HepG2 (cell line): ENCODE results near the gene VARS1. TPM values are rescaled to one million over a fixed set of nuclear protein-coding genes. Genes with fewer than 3 reads are reported as not detected.

ENCODE experiments used
- ATF6 ChIP-seq: sonication (generic); formaldehyde crosslinking; conservative IDR thresholded peaks from 2 replicates; pipeline ENCODE4 v1.4.0; 2020; ENCODE audit warnings: missing genetic modification reagents
- ELF3 ChIP-seq: IDR thresholded peaks from 2 replicates; pipeline ENCODE4 v1.6.1; 2016; ENCODE audit warnings: missing genetic modification reagents, missing compliant biosample characterization
- FOXC1 ChIP-seq: sonication (generic); formaldehyde crosslinking; IDR thresholded peaks from 2 replicates; pipeline ENCODE4 v1.8.0; 2022; ENCODE audit warnings: mild to moderate bottlenecking, missing genetic modification reagents, borderline replicate concordance
- FOXK2 ChIP-seq: fragments of 450-650 bp; IDR thresholded peaks from 2 replicates; pipeline ENCODE4 v1.6.1; 2016
- GABPA ChIP-seq, 2 experiments: IDR thresholded peaks; 2 replicates each; pipeline ENCODE4 v1.6.1; 2011 to 2016; ENCODE audit warnings: low read depth in 2 of 2, low read length in 1 of 2, missing biosample characterization in 1 of 2, missing genetic modification characterization in 1 of 2
- IKZF4 ChIP-seq: sonication (generic); formaldehyde crosslinking; IDR thresholded peaks from 2 replicates; pipeline ENCODE4 v1.5.1; 2020; ENCODE audit warnings: borderline replicate concordance, mild to moderate bottlenecking, low read depth, missing genetic modification reagents; ENCODE audit errors: not compliant biosample characterization
- NCOR1 ChIP-seq: fragments of 200-600 bp; sonication (generic); IDR thresholded peaks from 2 replicates; pipeline ENCODE4 v1.7.0; 2017; ENCODE audit warnings: antibody characterized with exemption, low read length, borderline replicate concordance
- NKX3-1 ChIP-seq: sonication (generic); formaldehyde crosslinking; IDR thresholded peaks from 2 replicates; pipeline ENCODE4 v1.5.0; 2020; ENCODE audit warnings: missing genetic modification reagents
- TEAD3 ChIP-seq: optimal IDR thresholded peaks from 2 replicates; pipeline ENCODE3; 2016; ENCODE audit warnings: borderline replicate concordance
- ZBTB40 ChIP-seq, 2 experiments: fragments of 450-650 bp in 1 of 2; sonication (generic) in 1 of 2; formaldehyde crosslinking in 1 of 2; IDR thresholded peaks; 2 replicates each; pipeline versions ENCODE4 v1.6.1 to v1.8.0; 2016 to 2022; ENCODE audit warnings: antibody characterized with exemption in 1 of 2, mild to moderate bottlenecking in 1 of 2, missing genetic modification reagents in 1 of 2
- ZBTB44 ChIP-seq: sonication (generic); formaldehyde crosslinking; IDR thresholded peaks from 2 replicates; pipeline ENCODE4 v1.4.0; 2020; ENCODE audit warnings: missing genetic modification reagents
- ZNF33B ChIP-seq: sonication (generic); formaldehyde crosslinking; IDR thresholded peaks from 2 replicates; pipeline ENCODE4 v1.5.1; 2020; ENCODE audit warnings: mild to moderate bottlenecking, missing genetic modification reagents
- ZNF563 ChIP-seq: sonication (generic); formaldehyde crosslinking; IDR thresholded peaks from 2 replicates; pipeline ENCODE4 v1.8.0; 2022; ENCODE audit warnings: mild to moderate bottlenecking, moderate library complexity, missing genetic modification reagents
- polyA plus RNA-seq, 8 experiments: library from polyadenylated mRNA; depleted of rRNA in 3 of 8; stranded (reverse) in 7 of 8; unstranded in 1 of 8; fragments of >200 nt; fragmentation: Illumina TruSeq in 4 of 8; extraction: Trizol in 4 of 8; gene quantifications; 2 replicates each; pipeline versions ENCODE4 v1.2.1 to v1.2.3, GENCODE V29; 2011 to 2016; ENCODE audit warnings: low read depth in 4 of 8, missing spikeins in 1 of 8, mixed read lengths in 1 of 8; ENCODE audit not compliant: insufficient read depth in 1 of 8
- total RNA-seq, 5 experiments: library from RNA; depleted of rRNA; stranded (reverse); fragments of >200 nt; fragmentation: Illumina TruSeq; extraction: Trizol; gene quantifications; 2 replicates each; pipeline ENCODE4 v1.2.3, GENCODE V29; 2016; ENCODE audit warnings: low read depth in 1 of 5

The VARS1 gene
- total and polyA plus RNA-seq, 2 of the 13 experiments (the other 11 are each of a cell fraction or from before 2014, with no cell fraction given): 14.7 to 56.1 TPM

- TF ChIP-seq ATF6 (CRISPR knock-in tag) (no peak; the same call in 1 of the 2 replicates), TEAD3 (CRISPR knock-in tag) (peak; percentile 13), GABPA (IDR thresholded peaks at IDR 0.05; ENCODE audit: low read depth, low read length) (no peak), GABPA (CRISPR knock-in tag; IDR thresholded peaks at IDR 0.05; ENCODE audit: low read depth) (no peak), IKZF4 (CRISPR knock-in tag) (peak; percentile 85), ZNF33B (CRISPR knock-in tag) (peak; percentile 90), ZBTB44 (CRISPR knock-in tag) (0 out of 2 replicates have a peak, but pooled peaks have one; percentile 39), ZBTB40 (IDR thresholded peaks at IDR 0.05) (no peak), ZBTB40 (CRISPR knock-in tag; IDR thresholded peaks at IDR 0.05) (0 out of 2 replicates have a peak, but pooled peaks have one; percentile 22), NKX3-1 (no peak), ELF3 (peak; percentile 54; the same call in 1 of the 2 replicates), FOXK2 (no peak), ZNF563 (CRISPR knock-in tag) (peak; percentile 16; the same call in 1 of the 2 replicates), NCOR1 (no peak), FOXC1 (0 out of 2 replicates have a peak, but pooled peaks have one; percentile 44)
These were observed 29.4 kb downstream of the VARS1 start (continued) for GRCh38 chr6:31765910-31766794.
